OCI-LY7 (cell line): ENCODE data around the gene PIGM.

Experiments used
- CTCF ChIP-seq: fragments of 200-600 bp; sonication (generic); conservative IDR thresholded peaks from 2 replicates; pipeline ENCODE4 v1.5.1; 2014; ENCODE audit warnings: mild to moderate bottlenecking, antibody characterized with exemption, low read length, moderate library complexity, mixed read lengths
- EZH2phosphoT487 ChIP-seq: fragments of 200-600 bp; sonication (generic); IDR thresholded peaks from 2 replicates; pipeline ENCODE4 v1.6.1; 2018; ENCODE audit warnings: low read depth, borderline replicate concordance, mild to moderate bottlenecking, mixed run types, antibody characterized with exemption, low read length, moderate library complexity, mixed read lengths

GRCh38 chr1:160075836-160076235 is 44.0 kb upstream of the PIGM start:
- TF ChIP-seq EZH2phosphoT487 (no peak), CTCF (no peak)
